MM.1S (cell line): ENCODE results near the gene WRNIP1.
"Not testable (repeated sequence)": the region's sequence is repeated elsewhere in the genome, so short reads cannot be mapped to it uniquely, and the experiment has no call there.

ENCODE experiments used
- DNase-seq: peaks from one replicate; pipeline ENCODE4 v3.0.0-alpha.2; 2015
- H2AFZ ChIP-seq: fragments of 300-600 bp; sonication (generic); 2 replicates; pipeline ENCODE4 v1.6.0; 2016; ENCODE audit warnings: antibody characterized with exemption, low read length
- H3F3A ChIP-seq: fragments of 300-600 bp; sonication (generic); 2 replicates; pipeline ENCODE4 v1.6.1; 2016; ENCODE audit warnings: mild to moderate bottlenecking, antibody characterized with exemption, low read length, moderate library complexity, mixed read lengths; ENCODE audit not compliant: insufficient read depth
- H3K27ac ChIP-seq: fragments of 300-600 bp; sonication (generic); 2 replicates; pipeline ENCODE4 v1.5.1; 2016; ENCODE audit warnings: mild to moderate bottlenecking, low read length
- H3K27me3 ChIP-seq: fragments of 300-600 bp; sonication (generic); replicated peaks from 2 replicates; pipeline ENCODE4 v1.6.0; 2016; ENCODE audit warnings: low read length; ENCODE audit not compliant: insufficient read depth
- H3K36me3 ChIP-seq: fragments of 300-600 bp; sonication (generic); replicated peaks from 2 replicates; pipeline ENCODE4 v1.6.1; 2016; ENCODE audit warnings: mild to moderate bottlenecking, low read length, mixed read lengths; ENCODE audit not compliant: insufficient read depth
- H3K4me1 ChIP-seq: fragments of 300-600 bp; sonication (generic); 2 replicates; pipeline ENCODE4 v1.6.1; 2016; ENCODE audit warnings: low read length, mixed read lengths
- H3K4me2 ChIP-seq: fragments of 300-600 bp; sonication (generic); 2 replicates; pipeline ENCODE4 v1.6.0; 2016; ENCODE audit warnings: low read depth, low read length
- H3K4me3 ChIP-seq: fragments of 300-600 bp; sonication (generic); 2 replicates; pipeline ENCODE4 v1.5.1; 2016; ENCODE audit warnings: low read length, mixed read lengths
- H3K79me2 ChIP-seq: fragments of 300-600 bp; sonication (generic); 2 replicates; pipeline ENCODE4 v1.6.1; 2016; ENCODE audit warnings: mixed run types, low read length, mixed read lengths
- H3K9ac ChIP-seq: fragments of 300-600 bp; sonication (generic); 2 replicates; pipeline ENCODE4 v1.6.1; 2016; ENCODE audit warnings: low read length, mixed read lengths
- H3K9me2 ChIP-seq: fragments of 300-600 bp; sonication (generic); replicated peaks from 2 replicates; pipeline ENCODE4 v1.6.1; 2016; ENCODE audit warnings: mild to moderate bottlenecking, low read length, mixed read lengths; ENCODE audit not compliant: insufficient read depth
- H3K9me3 ChIP-seq: fragments of 300-600 bp; sonication (generic); replicated peaks from 2 replicates; pipeline ENCODE4 v1.6.1; 2016; ENCODE audit warnings: mild to moderate bottlenecking, low read length, mixed read lengths; ENCODE audit not compliant: insufficient read depth
- H4K20me1 ChIP-seq: fragments of 300-600 bp; sonication (generic); 2 replicates; pipeline ENCODE4 v1.6.1; 2016; ENCODE audit warnings: mild to moderate bottlenecking, low read length, moderate library complexity, mixed read lengths; ENCODE audit not compliant: insufficient read depth
- CTCF ChIP-seq: fragments of 300-600 bp; sonication (generic); IDR thresholded peaks from 2 replicates; pipeline ENCODE4 v1.5.1; 2016; ENCODE audit warnings: antibody characterized with exemption, low read length, mixed read lengths
- EZH2 ChIP-seq: fragments of 300-600 bp; sonication (generic); optimal IDR thresholded peaks from 2 replicates; pipeline ENCODE3; 2017; ENCODE audit warnings: low read depth, mild to moderate bottlenecking, antibody characterized with exemption, low read length, mixed read lengths
- EZH2phosphoT487 ChIP-seq: fragments of 300-600 bp; sonication (generic); IDR thresholded peaks from 2 replicates; pipeline ENCODE4 v1.6.1; 2018; ENCODE audit warnings: antibody characterized with exemption, low read length

The WRNIP1 gene

GRCh38 chr6:2800552-2801316, 35.5 kb downstream of the WRNIP1 start:
- H3K27me3 ChIP-seq, result no peaks in the 10 kb centered on the region
- no peak overlapping the region for H3K9ac ChIP-seq
- H2AFZ ChIP-seq, result no peak overlapping the region
- no peaks in the 10 kb centered on the region for H3K9me2 ChIP-seq
- no peak overlapping the region for H3K27ac ChIP-seq
- no peaks in the 10 kb centered on the region for H3K36me3 ChIP-seq
- no peaks in the 10 kb centered on the region for H3K79me2 ChIP-seq
- H3K4me3 ChIP-seq, result no peak overlapping the region
- H3K4me2 ChIP-seq, result no peak overlapping the region
- no peak for DNase-seq
- H3K4me1 ChIP-seq, result no peaks in the 10 kb centered on the region
- TF ChIP-seq EZH2phosphoT487, result no peak
- TF ChIP-seq EZH2, result no peak
- no peak for TF ChIP-seq CTCF
- no peaks in the 10 kb centered on the region for H4K20me1 ChIP-seq
- no peaks in the 10 kb centered on the region for H3K9me3 ChIP-seq
- H3F3A ChIP-seq, result no peaks in the 10 kb centered on the region

GRCh38 chr6:2801687-2802086, 36.5 kb downstream of the WRNIP1 start:
- not testable (repeated sequence) for H2AFZ ChIP-seq, H3K9me2 ChIP-seq, H4K20me1 ChIP-seq, H3K9me3 ChIP-seq, H3K27me3 ChIP-seq, DNase-seq, H3K4me3 ChIP-seq, H3K4me1 ChIP-seq, H3F3A ChIP-seq, H3K4me2 ChIP-seq, H3K79me2 ChIP-seq, H3K36me3 ChIP-seq, H3K9ac ChIP-seq, H3K27ac ChIP-seq

GRCh38 chr6:2802521-2803060, 37.4 kb downstream of the WRNIP1 start:
- H3K4me1 ChIP-seq, result no peaks in the 10 kb centered on the region
- H3K9ac ChIP-seq, result no peak overlapping the region
- DNase-seq, result no peak
- H3K36me3 ChIP-seq, result no peaks in the 10 kb centered on the region
- no peaks in the 10 kb centered on the region for H4K20me1 ChIP-seq
- H3K9me3 ChIP-seq, result no peaks in the 10 kb centered on the region
- H3K27ac ChIP-seq, result no peak overlapping the region
- TF ChIP-seq CTCF (no peak), EZH2phosphoT487 (no peak), EZH2 (no peak)
- H2AFZ ChIP-seq, result no peak overlapping the region
- no peaks in the 10 kb centered on the region for H3K79me2 ChIP-seq
- no peak overlapping the region for H3K4me2 ChIP-seq
- no peaks in the 10 kb centered on the region for H3K9me2 ChIP-seq
- H3K4me3 ChIP-seq, result no peak overlapping the region
- no peaks in the 10 kb centered on the region for H3F3A ChIP-seq
- H3K27me3 ChIP-seq, result no peaks in the 10 kb centered on the region
